Stimulated activated CD4-positive, alpha-beta T cell treated with anti-CD3 and anti-CD28 coated beads, TNF-alpha, amount 100 ng/mL, for 1 hour (primary cell): ENCODE measurements around the gene MRPL2.

Experiments used
- DNase-seq, 3 donors: peaks; one replicate each; pipeline ENCODE4 v3.0.0-alpha.2; 2020; ENCODE audit warnings: low read depth in 3 of 3, low spot score in 1 of 3

MRPL2 gene

GRCh38 chr6:43021270-43022047 lies 37.8 kb downstream of the MRPL2 start, which contains the start of gene RRP36:
Gene RRP36, plus strand, starts transcription at chr6:43021623. Its CDS starts 32 bp downstream, at chr6:43021655.
- peak; percentile 25 to 69 (median 28) for DNase-seq

- no peak for DNase-seq
These were observed 38.4 kb downstream of the MRPL2 start for GRCh38 chr6:43020847-43021246.

DNA sequence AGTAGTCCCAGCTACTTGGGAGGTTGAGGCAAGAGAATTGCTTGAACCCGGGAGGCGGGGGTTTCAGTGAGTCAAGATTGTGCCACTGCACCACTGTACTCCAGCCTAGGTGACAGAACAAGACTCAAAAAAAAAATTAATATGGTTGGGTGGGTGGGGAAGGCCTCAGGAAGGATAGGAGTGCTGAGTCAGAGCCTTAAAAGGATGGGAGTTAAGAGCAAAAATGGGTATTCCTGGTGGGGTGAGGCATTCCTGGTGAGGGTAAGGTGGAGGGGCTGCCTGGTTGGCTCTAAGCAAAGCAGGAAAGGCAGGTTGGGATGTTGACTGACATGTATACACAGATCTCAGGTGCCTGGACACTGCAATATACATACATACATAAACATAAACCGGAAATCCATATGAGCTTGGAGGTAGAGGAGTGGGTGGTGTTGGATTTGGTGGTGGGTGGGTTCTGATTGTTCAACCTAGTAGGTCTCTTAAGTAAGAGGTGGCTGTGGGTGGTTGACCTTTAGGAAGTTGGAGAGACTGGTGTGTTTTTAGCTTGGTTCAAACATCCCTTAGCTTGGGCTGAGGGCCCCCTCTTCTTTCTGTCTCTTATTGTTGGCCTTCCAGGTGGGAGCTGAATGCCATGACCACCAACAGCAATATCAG lies 39.1 kb downstream of the MRPL2 start:
- DNase-seq = no peak

DNA sequence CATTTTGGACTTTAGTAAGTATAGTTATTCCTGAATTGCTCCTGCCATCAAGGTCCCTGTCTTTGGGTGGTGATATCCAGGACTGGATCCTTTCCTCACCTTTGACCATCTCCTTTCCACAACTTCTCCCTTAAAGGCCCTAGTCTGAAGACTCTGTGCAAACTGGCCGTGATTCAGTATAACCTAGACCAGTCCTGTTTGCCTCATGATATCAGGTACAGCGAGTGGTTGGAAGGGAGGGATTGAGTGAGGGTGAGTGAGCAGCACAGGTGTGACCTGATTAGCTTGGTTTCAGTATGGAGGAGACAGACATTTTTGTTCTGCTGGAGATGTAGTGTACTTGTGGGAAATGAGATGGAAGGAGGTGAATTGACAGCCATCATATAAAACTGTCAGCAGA lies 40.1 kb downstream of the MRPL2 start:
- DNase-seq = no peak

- no peak for DNase-seq
These were observed 42.3 kb downstream of the MRPL2 start for GRCh38 chr6:43016943-43017334.

- no peak for DNase-seq
These were observed 42.9 kb downstream of the MRPL2 start for GRCh38 chr6:43016176-43016942.

DNA sequence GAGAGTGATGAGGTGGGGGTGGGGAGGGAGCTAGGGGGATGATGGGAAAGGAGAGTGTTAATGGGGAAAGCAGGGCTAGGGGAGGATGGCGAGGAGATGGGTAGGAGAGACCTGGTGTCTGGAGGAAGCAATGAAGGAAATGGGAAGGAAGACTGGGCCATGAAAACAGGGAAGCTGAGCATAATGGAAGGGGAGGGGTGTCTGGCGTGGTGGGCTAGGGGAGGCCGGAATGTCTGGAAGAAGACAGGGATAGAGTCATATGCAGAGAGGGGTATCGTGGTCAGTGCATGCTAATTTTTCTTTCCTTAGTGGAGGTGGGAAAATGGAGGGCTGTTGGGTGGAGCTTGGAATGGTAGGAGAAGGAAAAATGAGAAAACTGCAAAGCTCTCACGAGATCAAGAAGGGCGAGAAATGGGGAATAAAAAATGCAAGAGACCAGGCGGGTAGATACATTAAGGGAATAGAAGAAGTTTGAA lies 44.8 kb downstream of the MRPL2 start:
- DNase-seq = no peak

DNA sequence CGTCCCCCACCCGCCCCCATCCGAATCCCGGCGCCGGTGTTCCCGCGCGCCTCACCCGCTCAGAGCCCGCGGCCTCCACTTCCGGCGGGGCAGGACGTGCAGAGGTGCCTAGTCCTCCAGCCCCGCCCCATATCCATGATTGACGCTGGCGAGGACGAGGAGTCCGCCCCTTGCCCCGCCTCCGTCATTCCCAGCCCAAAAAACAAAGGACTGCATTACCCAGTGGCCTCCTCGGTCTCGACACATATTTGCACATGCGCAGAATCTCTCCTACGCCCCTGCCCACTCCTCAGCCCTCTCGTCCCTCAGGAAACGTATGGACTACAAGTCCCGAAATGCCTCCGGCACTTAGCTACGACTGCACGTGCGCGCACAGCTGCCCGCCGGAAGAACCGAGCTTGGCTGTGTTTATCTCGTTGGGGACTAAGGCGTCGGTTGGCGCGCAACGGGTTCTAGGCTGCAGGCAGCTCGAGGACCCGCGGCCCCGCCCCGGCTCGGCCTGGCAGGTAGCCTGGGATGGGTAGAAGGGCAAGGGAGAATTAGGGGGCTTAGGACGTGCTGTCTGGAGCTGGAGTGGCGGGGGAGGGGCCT lies 45.3 kb downstream of the MRPL2 start, which contains the start of the genes KLHDC3 and MEA1:
Gene KLHDC3, plus strand, starts transcription at position 407 of the 591 bp plus-strand sequence. CDS start 2,944 bp downstream, outside the sequence.
Gene MEA1, minus strand, starts transcription at position 104 of the 591 bp plus-strand sequence. CDS start 133 bp downstream, outside the sequence.
- peak; percentile 94 to 98 (median 97) for DNase-seq

DNA sequence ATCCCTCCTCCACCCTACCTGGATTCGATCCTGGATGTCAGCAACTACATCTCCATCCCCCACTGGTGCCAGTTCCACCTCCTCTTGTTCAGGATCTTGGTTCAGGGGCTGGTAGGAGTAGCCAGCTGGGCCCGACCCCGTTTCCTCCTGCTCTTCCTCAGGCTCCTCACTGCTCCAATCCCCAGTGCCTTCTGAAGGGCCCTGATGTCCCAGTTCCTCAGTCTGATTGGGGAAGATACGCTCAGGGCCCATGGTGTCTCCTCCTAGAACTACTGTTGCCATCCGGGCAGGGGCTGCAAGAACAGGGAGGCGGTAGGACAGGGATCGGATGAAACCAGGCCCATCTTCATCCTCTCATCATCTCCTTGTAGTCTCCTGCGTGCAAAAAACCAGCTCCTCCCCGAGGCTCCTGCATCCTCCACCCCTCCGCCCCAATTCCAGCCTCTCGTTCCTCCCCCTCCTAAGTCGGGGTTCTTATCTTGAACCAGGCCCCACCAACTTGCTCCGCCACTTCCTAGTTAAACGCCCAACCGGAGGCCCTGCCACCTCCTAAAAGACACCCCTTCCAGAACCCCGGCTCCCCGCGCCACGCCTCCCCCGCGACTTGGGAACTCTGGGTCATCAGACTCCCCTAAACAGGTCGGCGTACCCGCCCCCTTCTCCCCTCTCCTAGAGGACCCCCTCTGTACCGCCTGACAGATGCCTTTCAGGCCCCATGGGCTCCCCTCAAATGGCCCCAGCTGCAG lies 46.0 kb downstream of the MRPL2 start:
- no peak for DNase-seq

- DNase-seq = no peak
These were observed 46.9 kb downstream of the MRPL2 start for GRCh38 chr6:43012364-43012763.

- no peak for DNase-seq
These were observed 48.0 kb downstream of the MRPL2 start for GRCh38 chr6:43011207-43011606.

GRCh38 chr6:43009124-43009523 lies 50.1 kb downstream of the MRPL2 start:
- DNase-seq = no peak

DNA sequence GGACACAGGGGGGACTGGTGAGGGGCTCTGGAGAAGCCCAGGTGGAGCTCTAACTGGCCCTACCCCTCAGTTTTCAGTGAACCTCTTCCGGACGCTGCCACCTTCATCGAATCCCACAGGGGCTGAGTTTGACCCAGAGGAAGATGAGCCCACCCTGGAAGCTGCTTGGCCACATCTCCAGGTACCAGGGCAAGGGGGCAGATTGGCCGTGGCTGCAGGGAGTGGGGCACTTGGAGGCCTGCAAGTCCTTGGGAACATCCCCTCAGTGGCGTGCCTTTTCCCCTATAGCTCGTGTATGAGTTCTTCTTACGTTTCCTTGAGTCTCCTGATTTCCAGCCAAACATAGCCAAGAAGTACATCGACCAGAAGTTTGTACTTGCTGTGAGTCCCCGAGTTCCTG lies 52.1 kb downstream of the MRPL2 start:
- DNase-seq = no peak

- DNase-seq = no peak
These were observed 53.0 kb downstream of the MRPL2 start for GRCh38 chr6:43006251-43006650.

DNA sequence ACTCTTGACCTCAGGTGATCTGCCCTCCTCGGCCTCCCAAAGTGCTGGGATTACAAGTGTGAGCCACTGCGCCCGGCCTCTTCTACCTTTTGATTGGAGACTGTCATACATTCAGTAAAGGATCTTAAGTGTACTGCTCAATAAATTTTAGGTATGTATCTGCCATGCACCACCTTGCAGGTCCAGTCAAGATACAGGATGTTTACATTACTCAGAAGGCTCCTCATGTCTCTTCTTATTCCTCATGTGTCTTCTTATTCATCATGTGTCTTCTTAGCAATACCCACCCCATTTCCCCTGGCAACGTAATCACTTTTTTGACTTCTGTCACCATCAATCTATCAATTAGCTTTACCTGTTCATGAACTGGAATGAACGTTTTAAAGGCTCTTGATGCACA lies 53.4 kb downstream of the MRPL2 start:
- DNase-seq = no peak
